Right cardiac atrium (tissue), 5 donors: ENCODE data around the gene STX3. TPM values are rescaled to one million over a fixed set of nuclear protein-coding genes. Genes with fewer than 3 reads are reported as not detected.

Source experiments
- ATAC-seq, 2 donors: fragments of 200-7000 bp; cut with Tn5 transposase; one replicate each; pipeline versions ENCODE4 v1.8.0 to v1.9.1; 2020; ENCODE audit warnings: moderate library complexity in 2 of 2, mild to moderate bottlenecking in 1 of 2
- DNase-seq, 3 donors: peaks; one replicate each; pipeline ENCODE4 v3.0.0-alpha.2; 2020
- H3K27ac ChIP-seq: one replicate; pipeline ENCODE4 v1.5.1; 2013; ENCODE audit warnings: mild to moderate bottlenecking, low read length, control low read depth, moderate library complexity
- H3K27me3 ChIP-seq: one replicate; pipeline ENCODE4 v1.6.1; 2013; ENCODE audit not compliant: control insufficient read depth, insufficient read depth
- H3K4me1 ChIP-seq: one replicate; pipeline ENCODE4 v1.6.1; 2013; ENCODE audit warnings: low read length; ENCODE audit not compliant: control insufficient read depth, insufficient read depth
- H3K4me3 ChIP-seq: one replicate; pipeline ENCODE4 v1.5.1; 2013; ENCODE audit warnings: low read length, control low read depth
- H3K9me3 ChIP-seq: one replicate; pipeline ENCODE4 v1.6.1; 2013; ENCODE audit warnings: low read length; ENCODE audit not compliant: control insufficient read depth
- WGBS: extraction: QIAGEN DNeasy Blood & Tissue Kit; methylation state at CpG from one replicate; pipeline ENCODE4 v1.1.7; 2013; 5-methylcytosine and 5-hydroxymethylcytosine counted together
- intact Hi-C, 4 donors: fragments of 100-400 bp; cut with DNase I; formaldehyde crosslinking; loops; one replicate each; pipeline versions ENCODE4 v1.11.0 to v1.14.0; 2022 to 2023
- long read RNA-seq, 4 donors: library from polyadenylated mRNA; unstranded; transcript quantifications; one replicate each; pipeline ENCODE4 v2.0.0, GENCODE V29; 2020 to 2021
- polyA plus RNA-seq: library from polyadenylated mRNA; stranded (reverse); fragments of 200-250 nt; gene quantifications from one replicate; pipeline ENCODE4 v1.2.3, GENCODE V29; 2013
- total RNA-seq, 4 donors: library from RNA; stranded (reverse); fragmentation: NEBNext Ultra II Directional; extraction: Animal tissue kit (Norgen Biotek cat#: 25700); gene quantifications; one replicate each; pipeline ENCODE4 v1.2.1, GENCODE V29; 2021
- donor health status: healthy with polysubstance abuse.
- donor health status: DM: no; HTN: yes; CAD: no.
- donor health status: DM: no; HTN: no; CAD: no.
- donor health status: DM: no; HTN: yes; CAD: no; lungs with severe emphysema.
- donor health status: DM: yes; HTN: yes; CAD: no.

The STX3 gene
- total RNA-seq (10 to 100 TPM in 3 of 4 donors, 1 to 10 TPM in 1; 7.4 to 12.0 (median 10.7) TPM), polyA plus RNA-seq (7.1 TPM)
- long read RNA-seq, donor 1, transcript STX3-201 (11 exons, 3,299 nt), result minor isoform, 12 of 47 reads
- long read RNA-seq, donor 1, transcript STX3-203 (10 exons, 1,571 nt), result major isoform, 15 of 47 reads
- long read RNA-seq, donor 1, partial matches to known transcripts, result 3 of 47 reads
- long read RNA-seq, donor 1, other reads (novel, unspliced or antisense), result 17 of 47 reads
- long read RNA-seq, donor 2, transcript STX3-201 (11 exons, 3,299 nt), result major isoform, 7 of 17 reads
- long read RNA-seq, donor 2, partial matches to known transcripts, result 0 of 17 reads
- long read RNA-seq, donor 2, other reads (novel, unspliced or antisense), result 6 of 17 reads
- long read RNA-seq, donor 3, transcript STX3-203 (10 exons, 1,571 nt), result major isoform, 16 of 53 reads
- long read RNA-seq, donor 3, transcript STX3-201 (11 exons, 3,299 nt), result minor isoform, 12 of 53 reads
- long read RNA-seq, donor 3, partial matches to known transcripts, result 1 of 53 reads
- long read RNA-seq, donor 3, other reads (novel, unspliced or antisense), result 24 of 53 reads
- long read RNA-seq, donor 4, partial matches to known transcripts, result 0 of 13 reads
- long read RNA-seq, donor 4, other reads (novel, unspliced or antisense), result 9 of 13 reads

GRCh38 chr11:59754859-59755700 is at the start of gene STX3:
TSS of gene STX3 (plus strand) at chr11:59755376. CDS start at chr11:59755606, 230 bp downstream.
- H3K9me3 ChIP-seq, result no peaks in the 10 kb centered on the region
- peak; percentile 91 to 94 for ATAC-seq
- H3K27me3 ChIP-seq, result no peaks in the 10 kb centered on the region
- H3K4me1 ChIP-seq, result peaks cover 6% of the 10 kb centered on the region
- peak within 1 kb of the TSS; percentile 87 for H3K27ac ChIP-seq
- intact Hi-C loops, result loop anchor here (1.0 to 5.0 kb wide), 3 partner anchors 47 to 48 kb away; no protein-coding TSS in a partner anchor
- peak within 1 kb of the TSS; percentile 83 for H3K4me3 ChIP-seq
- peak; percentile 71 to 89 (median 88) for DNase-seq
- WGBS, result under 1% methylated on average over 80 of the region's 80 CpGs

DNA sequence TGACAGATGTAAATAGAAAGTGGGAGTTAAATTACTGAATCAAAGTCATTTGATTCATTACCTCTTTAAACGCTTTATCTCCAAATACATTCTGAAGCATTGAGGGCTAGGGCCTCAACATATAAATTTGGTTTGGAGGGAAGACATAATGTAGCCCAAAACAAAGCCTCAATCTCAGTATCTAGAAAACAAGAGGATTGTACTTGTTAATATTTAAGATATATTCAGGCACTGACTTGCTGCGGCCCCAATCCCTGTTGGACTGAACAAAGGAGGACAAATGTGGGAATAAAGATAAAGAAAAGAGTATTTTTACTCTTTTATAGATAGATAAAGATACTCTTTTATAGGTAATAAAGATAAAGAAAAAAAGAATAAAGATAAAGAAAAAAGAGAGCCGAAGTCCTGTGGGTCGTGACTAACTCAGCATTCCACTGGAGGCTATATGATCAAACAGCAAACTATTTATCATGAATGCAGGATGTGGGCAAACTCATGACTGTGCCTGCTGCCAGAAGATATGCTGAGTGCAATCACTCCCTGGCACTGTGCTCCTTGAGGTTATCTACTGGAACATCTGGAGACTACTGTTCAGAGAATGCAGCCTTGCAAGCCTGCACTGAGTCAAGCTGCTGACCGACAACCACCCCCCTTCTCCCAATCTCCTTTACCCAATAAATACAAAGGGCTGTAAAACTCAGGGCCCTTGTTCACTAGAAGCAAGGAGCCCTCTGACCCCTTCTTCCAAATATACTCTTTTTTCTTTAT is 48.5 kb upstream of the STX3 start:
- no peak for ATAC-seq
- Histone ChIP-seq H3K4me3 (no peak overlapping the region), H3K27ac (no peak overlapping the region), H3K9me3 (no peaks in the 10 kb centered on the region), H3K27me3 (no peaks in the 10 kb centered on the region), H3K4me1 (no peaks in the 10 kb centered on the region)
- DNase-seq, result no peak
- 75% methylated on average over 5 of the region's 5 CpGs for WGBS
- intact Hi-C loops, result no loop called here

GRCh38 chr11:59707371-59707770 is 47.8 kb upstream of the STX3 start:
- DNase-seq (no peak), ATAC-seq (no peak)
- no peaks in the 10 kb centered on the region for H3K27me3 ChIP-seq
- WGBS, result 85% methylated on average over 1 of the region's 1 CpG
- H3K4me3 ChIP-seq, result no peak overlapping the region
- H3K27ac ChIP-seq, result no peak overlapping the region
- intact Hi-C loops, result no loop called here
- no peaks in the 10 kb centered on the region for H3K9me3 ChIP-seq
- H3K4me1 ChIP-seq, result no peaks in the 10 kb centered on the region

DNA sequence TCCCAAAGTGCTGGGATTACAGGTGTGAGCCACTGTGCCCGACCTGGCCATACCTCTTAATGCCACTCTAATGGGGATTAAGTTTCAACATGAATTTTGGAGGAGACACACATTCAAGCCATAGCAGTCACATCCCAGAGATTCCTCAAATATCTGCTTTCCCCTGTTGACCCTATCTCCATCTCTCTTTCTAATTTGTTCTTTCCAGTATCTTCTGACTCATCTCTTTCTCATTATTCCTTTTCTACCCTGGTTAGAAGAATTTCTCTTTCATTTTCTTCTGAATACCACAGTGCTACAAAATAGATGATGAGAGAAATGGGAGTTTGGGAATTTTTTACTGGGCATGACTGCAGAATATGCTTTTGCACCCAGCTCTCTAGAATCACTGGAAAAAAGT is 46.6 kb upstream of the STX3 start:
- Histone ChIP-seq H3K27me3 (no peaks in the 10 kb centered on the region), H3K4me3 (no peak overlapping the region), H3K9me3 (no peaks in the 10 kb centered on the region), H3K4me1 (no peaks in the 10 kb centered on the region), H3K27ac (no peak overlapping the region)
- WGBS, result 38% methylated on average over 1 of the region's 1 CpG
- intact Hi-C loops, result no loop called here
- DNase-seq, result no peak
- no peak for ATAC-seq

- intact Hi-C loops, result no loop called here
- no peak for ATAC-seq
- 67% methylated on average over 3 of the region's 3 CpGs for whole genome bisulfite sequencing
- Histone ChIP-seq H3K27me3 (no peaks in the 10 kb centered on the region), H3K4me3 (no peak overlapping the region), H3K27ac (no peak overlapping the region), H3K4me1 (no peaks in the 10 kb centered on the region), H3K9me3 (no peaks in the 10 kb centered on the region)
- no peak for DNase-seq
Measured at GRCh38 chr11:59710136-59710847, 44.9 kb upstream of the STX3 start.

GRCh38 chr11:59713745-59714144 is 41.4 kb upstream of the STX3 start, which contains the start of gene OR10V1:
TSS of gene OR10V1 (minus strand) at chr11:59713845. CDS start at chr11:59713845, 0 bp downstream.
- Histone ChIP-seq H3K9me3 (no peaks in the 10 kb centered on the region), H3K4me3 (no peak within 1 kb of the TSS), H3K27ac (no peak within 1 kb of the TSS), H3K4me1 (no peaks in the 10 kb centered on the region), H3K27me3 (no peaks in the 10 kb centered on the region)
- ATAC-seq (no peak), DNase-seq (no peak)
- intact Hi-C loops, result no loop called here
- WGBS, result 84% methylated on average over 2 of the region's 2 CpGs

DNA sequence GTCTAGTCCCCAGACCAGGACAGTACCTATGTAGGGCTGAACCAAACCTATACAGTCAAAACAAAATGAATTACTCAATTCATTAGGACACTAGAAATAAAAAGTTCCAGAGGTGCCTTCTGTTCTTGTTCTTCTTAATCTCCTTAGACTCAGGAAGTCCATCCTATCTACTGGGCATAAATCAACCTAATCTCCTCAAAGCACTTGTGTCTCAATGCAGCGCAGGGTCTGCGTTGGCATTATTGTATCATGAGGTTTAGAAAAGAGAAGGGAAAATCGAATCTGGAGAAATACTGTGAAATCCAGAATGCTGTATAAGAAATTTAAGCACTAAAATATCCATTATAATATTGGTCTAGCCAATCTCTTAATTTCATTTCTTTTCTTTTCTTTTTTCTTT is 39.1 kb upstream of the STX3 start:
- intact Hi-C loops, result no loop called here
- ATAC-seq, result no peak
- DNase-seq, result no peak
- no peaks in the 10 kb centered on the region for H3K27me3 ChIP-seq
- H3K4me3 ChIP-seq, result no peak overlapping the region
- H3K27ac ChIP-seq, result no peak overlapping the region
- H3K9me3 ChIP-seq, result no peaks in the 10 kb centered on the region
- WGBS, result 57% methylated on average over 3 of the region's 3 CpGs
- H3K4me1 ChIP-seq, result no peaks in the 10 kb centered on the region

DNA sequence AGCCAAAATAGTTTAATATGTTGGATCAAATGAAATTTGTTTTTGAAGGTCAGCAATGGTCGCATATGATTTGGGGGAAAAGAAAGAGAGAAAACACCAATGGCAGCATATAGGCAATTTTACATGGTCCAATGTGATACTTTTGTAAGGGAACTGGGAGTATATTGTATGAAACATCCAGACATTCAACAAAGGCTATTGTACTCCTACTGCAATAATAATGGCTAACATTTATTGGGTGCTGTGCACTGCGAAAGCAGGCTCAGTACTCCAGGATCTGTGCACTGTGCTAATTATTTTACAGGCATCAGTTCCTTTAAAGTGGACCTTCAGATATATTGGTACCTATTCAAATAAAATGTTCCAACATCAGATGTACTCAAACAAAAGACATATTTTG is 35.6 kb upstream of the STX3 start:
- DNase-seq (no peak), ATAC-seq (no peak)
- 79% methylated on average over 2 of the region's 2 CpGs for WGBS
- Histone ChIP-seq H3K27ac (no peak overlapping the region), H3K9me3 (no peaks in the 10 kb centered on the region), H3K4me1 (no peaks in the 10 kb centered on the region), H3K27me3 (no peaks in the 10 kb centered on the region), H3K4me3 (no peak overlapping the region)
- intact Hi-C loops, result no loop called here

DNA sequence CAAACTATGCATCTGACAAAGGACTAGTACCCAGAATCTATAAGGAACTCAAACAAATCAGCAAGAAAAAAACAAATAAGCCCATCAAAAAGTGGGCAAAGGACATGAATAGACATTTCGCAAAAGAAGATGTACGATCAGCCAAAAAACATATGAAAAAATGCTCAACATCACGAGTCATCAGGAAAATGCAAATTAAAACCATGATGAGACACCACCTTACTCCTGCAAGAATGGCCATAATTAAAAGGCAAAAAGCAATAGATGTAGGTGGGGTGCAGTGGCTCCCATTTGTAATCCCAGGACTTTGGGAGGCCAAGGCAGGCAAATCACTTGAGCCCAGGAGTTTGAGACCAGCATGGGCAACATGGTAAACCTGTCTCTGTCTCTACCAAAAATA is 31.1 kb upstream of the STX3 start:
- no peak overlapping the region for H3K4me3 ChIP-seq
- H3K27me3 ChIP-seq, result no peaks in the 10 kb centered on the region
- intact Hi-C loops, result no loop called here
- H3K9me3 ChIP-seq, result no peaks in the 10 kb centered on the region
- no peak overlapping the region for H3K27ac ChIP-seq
- ATAC-seq (no peak), DNase-seq (no peak)
- H3K4me1 ChIP-seq, result no peaks in the 10 kb centered on the region
- 87% methylated on average over 3 of the region's 3 CpGs for WGBS

DNA sequence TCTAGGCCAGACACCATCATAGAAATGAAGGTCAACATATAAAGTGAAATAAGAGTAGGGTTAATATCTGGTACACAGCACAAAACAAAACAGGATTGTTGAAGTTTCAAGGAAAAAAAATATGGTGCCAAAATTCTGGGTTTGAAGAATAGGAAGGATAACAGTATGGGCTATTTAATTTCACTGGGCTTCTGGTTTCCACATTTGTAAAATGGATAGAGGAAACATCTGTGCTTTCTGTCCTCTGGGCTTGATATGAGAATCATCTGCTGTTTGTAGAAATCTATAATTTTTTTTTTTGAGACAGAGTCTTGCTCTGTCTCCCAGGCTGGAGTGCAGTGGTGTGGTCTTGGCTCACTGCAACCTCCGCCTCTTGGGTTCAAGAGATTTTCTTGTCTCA is 27.8 kb upstream of the STX3 start:
- H3K4me3 ChIP-seq, result no peak overlapping the region
- intact Hi-C loops, result no loop called here
- no peak overlapping the region for H3K27ac ChIP-seq
- DNase-seq (no peak), ATAC-seq (no peak)
- 84% methylated on average over 1 of the region's 1 CpG for WGBS
- H3K9me3 ChIP-seq, result no peaks in the 10 kb centered on the region
- no peaks in the 10 kb centered on the region for H3K4me1 ChIP-seq
- H3K27me3 ChIP-seq, result no peaks in the 10 kb centered on the region
